Right forelimb (tissue), 1 donor: Measurements from ENCODE around the gene RAMAC.
"Not testable (repeated sequence)": the region's sequence is repeated elsewhere in the genome, so short reads cannot be mapped to it uniquely, and the experiment has no call there.

ENCODE experiments used
- DNase-seq: peaks from one replicate; pipeline ENCODE4 v3.0.0-alpha.2; 2018

RAMAC gene

DNA sequence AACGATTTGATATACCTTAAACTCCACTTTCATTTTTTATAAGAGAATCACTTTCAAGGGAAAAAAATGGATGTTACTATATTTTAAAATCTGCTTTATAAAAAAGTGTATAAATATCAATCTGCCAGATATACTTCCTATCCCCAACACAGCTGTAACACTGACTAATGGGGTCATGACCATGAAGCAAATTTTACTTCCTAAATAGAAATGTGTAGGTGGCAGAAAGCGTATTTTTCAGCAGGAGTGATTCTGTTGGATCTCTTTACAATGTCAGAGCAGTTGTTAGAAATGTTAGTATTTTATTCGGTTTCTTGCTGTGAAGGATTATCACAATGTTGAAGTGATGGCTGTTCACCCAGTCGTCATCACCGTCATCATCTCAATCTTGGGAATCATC, 30.9 kb downstream of the RAMAC start:
- no peak for DNase-seq

GRCh38 chr15:83018436-83018835, 32.4 kb downstream of the RAMAC start:
- no peak for DNase-seq

GRCh38 chr15:83030021-83030420, 44.0 kb downstream of the RAMAC start:
- DNase-seq, result no peak

DNA sequence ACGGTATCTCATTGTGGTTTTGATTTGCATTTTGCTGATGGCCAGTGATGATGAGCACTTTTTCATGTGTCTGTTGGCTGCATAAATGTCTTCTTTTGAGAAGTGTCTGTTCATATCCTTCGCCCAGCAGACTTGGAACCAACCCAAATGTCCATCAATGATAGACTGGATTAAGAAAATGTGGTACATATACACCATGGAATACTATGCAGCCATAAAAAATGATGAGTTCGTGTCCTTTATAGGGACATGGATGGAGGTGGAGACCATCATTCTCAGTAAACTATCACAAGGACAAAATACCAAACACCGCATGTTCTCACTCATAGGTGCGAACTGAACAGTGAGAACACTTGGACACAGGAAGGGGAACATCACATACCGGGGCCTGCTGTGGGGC, 45.2 kb downstream of the RAMAC start:
- DNase-seq, result not testable (repeated sequence)

GRCh38 chr15:83036253-83036652, 50.2 kb downstream of the RAMAC start:
- no peak for DNase-seq

- DNase-seq, result no peak
These were observed 53.2 kb downstream of the RAMAC start for GRCh38 chr15:83039206-83039605.
